Naive thymus-derived CD8-positive, alpha-beta T cell (primary cell): ENCODE data around the gene PYGM. TPM values are rescaled to one million over a fixed set of nuclear protein-coding genes. Genes with fewer than 3 reads are reported as not detected.

ENCODE experiments used
- polyA plus RNA-seq, 3 donors: library from polyadenylated mRNA; unstranded; fragments of 300-500 nt; fragmentation: Illumina TruSeq; gene quantifications; one replicate each; pipeline ENCODE4 v1.2.3, GENCODE V29; 2021
- total RNA-seq, 8 experiments: library from RNA in 2 of 8; stranded (reverse) in 2 of 8; gene quantifications; one replicate each; pipeline ENCODE4 v1.2.3 and lab custom pipeline; 2021 to 2026

PYGM gene
- total and polyA plus RNA-seq, 5 experiments from 2014 or later = 0.09 to 18.4 (median 0.50) TPM

Other genes with a start within 250 kb of the PYGM start
- not detected for gene SLC22A11, start 204.0 kb downstream of the PYGM start, total RNA-seq
- gene SLC22A11, start 204.0 kb downstream of the PYGM start, polyA plus RNA-seq = not detected
- gene SLC22A12, start 168.8 kb downstream of the PYGM start, total RNA-seq = not detected
- not detected for gene SLC22A12, start 168.8 kb downstream of the PYGM start, polyA plus RNA-seq
- under 1 TPM in 1 of 2 experiments, not detected in 1; 0.21 TPM for gene NRXN2, start 36.8 kb downstream of the PYGM start, total RNA-seq
- gene NRXN2, start 36.8 kb downstream of the PYGM start, polyA plus RNA-seq = not detected
- 100 to 1,000 TPM; 679 to 682 TPM for gene RASGRP2, start 15.8 kb downstream of the PYGM start, total RNA-seq
- 100 to 1,000 TPM; 168 to 253 (median 185) TPM for gene RASGRP2, start 15.8 kb downstream of the PYGM start, polyA plus RNA-seq
- 1,000 to 10,000 TPM; 1,030 to 1,057 TPM for gene SF1, start 18.6 kb upstream of the PYGM start, total RNA-seq
- gene SF1, start 18.6 kb upstream of the PYGM start, polyA plus RNA-seq = 100 to 1,000 TPM in 1 of 3 donors, 10 to 100 TPM in 2; 87.0 to 138 (median 96.6) TPM
- 100 to 1,000 TPM; 128 to 135 TPM for gene MAP4K2, start 43.2 kb upstream of the PYGM start, total RNA-seq
- 10 to 100 TPM; 26.6 to 55.5 (median 30.3) TPM for gene MAP4K2, start 43.2 kb upstream of the PYGM start, polyA plus RNA-seq
- 10 to 100 TPM; 50.7 to 54.1 TPM for gene MEN1, start 50.6 kb upstream of the PYGM start, total RNA-seq
- gene MEN1, start 50.6 kb upstream of the PYGM start, polyA plus RNA-seq = 10 to 100 TPM; 22.1 to 57.4 (median 36.1) TPM
- gene CDC42BPG, start 84.7 kb upstream of the PYGM start, total RNA-seq = 10 to 100 TPM in 1 of 2 experiments, 1 to 10 TPM in 1; 9.0 to 10.3 TPM
- under 1 TPM; 0.09 to 0.38 (median 0.13) TPM for gene CDC42BPG, start 84.7 kb upstream of the PYGM start, polyA plus RNA-seq
- 100 to 1,000 TPM; 217 to 226 TPM for gene EHD1, start 118.6 kb upstream of the PYGM start, total RNA-seq
- gene EHD1, start 118.6 kb upstream of the PYGM start, polyA plus RNA-seq = 100 to 1,000 TPM; 137 to 164 (median 154) TPM
- 10 to 100 TPM; 39.5 to 41.4 TPM for gene ATG2A, start 157.2 kb upstream of the PYGM start, total RNA-seq
- 1 to 10 TPM; 3.4 to 4.2 (median 3.6) TPM for gene ATG2A, start 157.2 kb upstream of the PYGM start, polyA plus RNA-seq
- 10 to 100 TPM; 13.4 to 16.0 TPM for gene PPP2R5B, start 164.7 kb upstream of the PYGM start, total RNA-seq
- gene PPP2R5B, start 164.7 kb upstream of the PYGM start, polyA plus RNA-seq = 1 to 10 TPM; 4.7 to 6.6 (median 5.3) TPM
- gene GPHA2, start 175.9 kb upstream of the PYGM start, total RNA-seq = under 1 TPM; 0.55 to 0.69 TPM
- gene GPHA2, start 175.9 kb upstream of the PYGM start, polyA plus RNA-seq = not detected
- gene MAJIN, start 212.1 kb upstream of the PYGM start, total RNA-seq = 1 to 10 TPM; 1.9 to 2.4 TPM
- gene MAJIN, start 212.1 kb upstream of the PYGM start, polyA plus RNA-seq = under 1 TPM in 2 of 3 donors, not detected in 1; 0.48 to 0.84 TPM
- not detected for gene BATF2, start 237.0 kb upstream of the PYGM start, total RNA-seq
- not detected for gene BATF2, start 237.0 kb upstream of the PYGM start, polyA plus RNA-seq